GM21360 (cell line): Measurements from ENCODE around the gene SEC14L2.

Experiments
- ATAC-seq: cut with Tn5 transposase; IDR thresholded peaks from one replicate; pipeline ENCODE4 v1.9.1; 2021; ENCODE audit warnings: mild to moderate bottlenecking, moderate library complexity; ENCODE audit not compliant: unreplicated experiment

SEC14L2 gene

DNA sequence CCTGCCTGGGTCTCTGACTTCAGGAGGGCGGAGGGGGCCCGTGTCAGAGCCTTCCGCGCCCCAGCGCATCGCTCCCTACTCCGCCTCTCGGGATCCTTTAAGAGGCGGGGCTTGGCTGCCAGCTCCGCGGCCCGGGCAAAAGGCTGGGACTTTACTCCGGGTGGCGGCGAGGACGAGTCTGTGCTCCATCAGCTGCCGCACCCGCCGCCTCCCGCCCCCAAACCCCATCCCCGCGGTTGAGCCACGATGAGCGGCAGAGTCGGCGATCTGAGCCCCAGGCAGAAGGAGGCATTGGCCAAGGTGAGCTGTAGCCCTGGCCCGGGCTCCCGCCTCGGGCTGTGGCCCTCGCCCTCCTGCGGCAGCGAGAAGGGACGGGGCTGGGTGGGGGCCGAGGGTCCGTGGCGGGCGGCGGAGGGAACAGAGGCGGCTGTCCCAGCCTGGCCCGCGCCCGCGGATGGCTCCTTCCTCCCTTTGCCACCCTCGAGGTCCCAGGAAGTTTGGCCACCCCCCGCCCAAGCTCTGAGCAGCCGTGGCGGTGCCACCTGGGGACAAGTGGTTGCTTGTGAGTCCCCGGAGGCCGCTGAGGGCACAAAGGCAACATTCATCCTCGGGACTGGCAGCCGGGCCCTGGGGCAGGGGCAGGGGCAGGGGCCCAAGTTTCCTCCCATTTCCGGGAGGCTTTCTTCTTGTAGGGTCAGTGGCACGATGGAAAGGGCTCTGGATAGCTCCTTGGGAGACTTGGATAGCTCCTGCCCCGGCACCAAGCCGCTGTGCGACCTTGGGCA is at the start of gene SEC14L2:
Gene SEC14L2, plus strand, starts transcription at position 148 of the 785 bp plus-strand sequence. Its CDS starts 99 bp downstream, at position 247.
- ATAC-seq, result no peak

DNA sequence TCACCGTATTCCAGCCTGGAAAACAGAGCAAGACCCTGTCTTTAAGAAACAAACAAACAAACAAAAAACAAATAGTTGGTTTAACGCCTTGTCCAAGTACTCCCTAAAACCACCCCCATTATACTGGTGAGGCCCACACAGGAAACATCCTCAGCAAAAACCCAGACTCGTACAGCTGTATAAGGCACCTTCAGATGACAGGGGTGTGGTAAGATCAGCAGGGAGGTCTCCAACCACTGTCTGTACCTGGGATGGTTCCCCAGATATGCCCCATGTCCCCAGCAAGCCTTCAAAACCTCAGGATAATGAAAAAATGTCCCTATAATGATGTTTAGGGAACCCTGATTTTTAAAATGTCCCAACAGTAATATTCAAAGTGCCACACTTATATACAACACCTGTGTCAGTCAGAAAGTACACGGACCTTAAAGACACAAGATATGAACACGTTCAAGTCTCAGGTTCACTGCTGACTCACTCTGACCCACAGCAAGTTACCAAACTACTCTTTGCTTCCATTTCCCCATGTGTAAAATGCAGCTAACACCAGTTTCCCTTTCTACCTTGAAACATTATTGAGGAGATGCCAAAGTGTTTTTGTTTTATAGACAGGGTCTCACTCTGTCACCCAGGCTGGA is 49.4 kb upstream of the SEC14L2 start:
- no peak for ATAC-seq

GRCh38 chr22:30348404-30348803 is 48.4 kb upstream of the SEC14L2 start:
- ATAC-seq, result no peak

DNA sequence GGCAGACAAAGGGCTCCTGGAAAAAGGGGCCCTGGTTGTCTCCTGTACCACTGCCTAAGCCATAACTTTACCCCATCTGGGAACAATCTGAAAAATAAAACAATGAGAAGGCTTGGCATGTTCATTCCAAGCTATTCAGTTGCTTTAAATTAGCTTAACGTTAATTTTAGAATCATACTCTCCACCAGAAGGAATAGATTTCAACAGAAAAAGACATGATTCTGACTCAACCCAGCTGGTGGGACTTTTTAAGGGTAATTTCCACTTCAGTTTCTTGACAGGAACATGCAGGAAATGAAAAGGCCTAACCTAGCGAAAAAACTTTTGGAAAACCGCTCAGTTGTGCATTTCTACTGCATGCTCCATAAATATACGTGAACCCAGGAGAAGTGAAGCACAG is 48.0 kb upstream of the SEC14L2 start:
- no peak for ATAC-seq

GRCh38 chr22:30351226-30351625 is 45.6 kb upstream of the SEC14L2 start:
- ATAC-seq, result no peak

GRCh38 chr22:30354644-30355043 is 42.2 kb upstream of the SEC14L2 start:
- no peak for ATAC-seq

DNA sequence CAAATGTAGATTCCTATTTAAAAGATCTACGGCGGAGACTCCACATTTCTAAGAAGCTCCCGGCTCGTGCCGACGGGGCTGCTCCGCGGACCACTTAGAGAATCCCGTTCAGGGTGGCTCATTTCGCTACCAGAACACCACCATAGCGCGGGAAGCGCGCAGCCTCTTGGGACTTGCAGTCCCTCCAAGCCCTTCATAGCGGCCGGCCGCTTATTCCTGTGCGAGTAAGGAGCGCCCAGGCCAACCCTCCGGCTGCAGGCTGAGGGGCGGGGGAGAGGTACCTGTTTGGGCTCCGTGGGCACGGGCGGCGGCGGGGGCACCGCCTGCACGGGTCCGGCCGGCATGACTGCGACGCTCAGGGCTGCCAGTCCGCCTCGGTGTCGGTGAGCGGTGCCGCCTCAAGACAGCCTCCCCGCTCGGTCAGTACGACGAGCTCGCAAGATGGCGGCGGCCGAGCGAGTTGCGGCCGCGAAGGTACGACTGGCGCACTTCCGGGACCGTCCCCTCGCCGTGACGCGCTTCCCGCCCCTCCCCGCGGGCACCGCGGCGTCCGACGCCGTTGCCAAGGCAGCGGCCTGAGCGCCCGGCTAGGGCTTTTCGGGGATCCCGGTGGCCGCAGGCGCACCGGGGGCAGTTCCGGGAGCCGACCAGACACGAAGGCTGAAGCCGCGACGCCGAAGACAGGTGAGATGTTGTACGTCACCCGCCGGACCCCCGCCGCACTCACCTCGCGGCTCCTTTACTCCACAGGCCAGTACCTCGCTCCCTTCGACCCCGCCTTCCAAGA is 40.2 kb upstream of the SEC14L2 start, which contains the start of the genes CCDC157 and SF3A1:
Gene CCDC157, plus strand, starts transcription at position 559 of the 787 bp plus-strand sequence. CDS start 8,994 bp downstream, outside the sequence.
Gene SF3A1, minus strand, starts transcription at position 446 of the 787 bp plus-strand sequence. Its CDS starts 102 bp downstream, at position 344.
- ATAC-seq, result peak; percentile 90

DNA sequence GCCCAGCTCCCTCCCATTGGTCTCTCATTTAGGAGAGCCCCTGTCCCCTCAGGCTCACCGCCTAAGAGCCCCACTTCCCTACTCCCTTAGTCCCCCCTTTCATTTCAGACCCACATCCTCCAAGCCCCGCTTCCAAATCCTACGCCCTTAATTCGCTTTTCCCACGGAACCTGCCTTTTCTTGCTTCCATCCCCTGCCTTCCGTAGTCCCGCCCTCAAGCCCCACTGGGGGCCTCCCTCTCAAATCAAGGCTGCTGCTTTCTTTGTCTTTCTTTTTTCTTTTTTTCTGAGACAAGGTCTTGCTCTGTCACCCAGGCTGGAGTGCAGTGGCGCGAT is 39.6 kb upstream of the SEC14L2 start:
- no peak for ATAC-seq

DNA sequence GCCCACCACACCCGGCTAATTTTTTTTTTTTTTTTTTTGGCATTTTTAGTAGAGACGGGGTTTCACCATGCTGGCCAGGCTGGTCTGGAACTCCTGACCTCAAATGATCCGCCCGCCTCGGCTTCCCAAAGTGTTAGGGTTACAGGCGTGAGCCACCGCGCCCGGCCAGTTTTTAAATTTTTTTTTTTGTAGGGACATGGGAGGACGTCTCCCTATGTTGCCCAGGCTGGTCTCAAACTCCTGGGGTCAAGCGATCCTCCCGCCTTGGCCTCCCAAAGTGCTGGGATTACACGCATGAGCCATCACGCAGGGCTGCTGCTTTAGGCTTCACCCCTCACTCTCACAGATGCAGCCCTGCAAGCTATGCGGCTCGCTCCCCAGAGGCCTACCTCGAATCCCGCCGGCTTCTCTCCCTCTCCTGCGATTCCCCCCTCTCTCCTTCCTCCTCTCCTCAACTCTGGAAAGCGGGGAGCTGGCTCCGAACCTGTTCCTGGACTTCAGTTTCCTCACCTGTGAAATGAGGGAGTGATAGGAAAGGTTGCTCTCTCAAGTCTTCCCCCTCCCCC is 39.1 kb upstream of the SEC14L2 start:
- no peak for ATAC-seq

- ATAC-seq, result no peak
Observed at GRCh38 chr22:30358541-30358940, 38.3 kb upstream of the SEC14L2 start.

GRCh38 chr22:30361916-30362650 is 34.7 kb upstream of the SEC14L2 start:
- no peak for ATAC-seq

- no peak for ATAC-seq
Observed at GRCh38 chr22:30362651-30363281, 34.1 kb upstream of the SEC14L2 start.

- ATAC-seq, result no peak
Observed at GRCh38 chr22:30365891-30366290, 30.9 kb upstream of the SEC14L2 start.

DNA sequence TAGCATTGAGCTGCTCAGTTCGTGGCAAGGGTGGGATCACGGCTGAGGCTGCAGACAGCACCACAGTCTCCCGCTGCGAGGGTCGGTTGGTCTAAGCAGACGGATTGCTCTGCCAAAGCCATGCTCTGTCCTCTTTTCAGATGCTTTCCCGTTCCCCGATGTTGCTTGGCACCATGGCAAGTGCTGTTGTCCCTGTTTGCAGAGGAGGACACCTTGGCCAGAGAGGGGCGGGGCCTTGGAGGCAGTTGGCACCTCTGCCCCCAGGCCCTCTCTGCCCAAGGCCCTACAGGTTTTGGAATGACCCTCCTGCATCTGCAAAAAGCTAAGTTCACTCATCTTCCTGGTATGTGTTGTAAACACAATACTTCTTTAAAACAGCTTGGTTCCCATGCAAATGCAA is 28.4 kb upstream of the SEC14L2 start:
- ATAC-seq, result no peak

DNA sequence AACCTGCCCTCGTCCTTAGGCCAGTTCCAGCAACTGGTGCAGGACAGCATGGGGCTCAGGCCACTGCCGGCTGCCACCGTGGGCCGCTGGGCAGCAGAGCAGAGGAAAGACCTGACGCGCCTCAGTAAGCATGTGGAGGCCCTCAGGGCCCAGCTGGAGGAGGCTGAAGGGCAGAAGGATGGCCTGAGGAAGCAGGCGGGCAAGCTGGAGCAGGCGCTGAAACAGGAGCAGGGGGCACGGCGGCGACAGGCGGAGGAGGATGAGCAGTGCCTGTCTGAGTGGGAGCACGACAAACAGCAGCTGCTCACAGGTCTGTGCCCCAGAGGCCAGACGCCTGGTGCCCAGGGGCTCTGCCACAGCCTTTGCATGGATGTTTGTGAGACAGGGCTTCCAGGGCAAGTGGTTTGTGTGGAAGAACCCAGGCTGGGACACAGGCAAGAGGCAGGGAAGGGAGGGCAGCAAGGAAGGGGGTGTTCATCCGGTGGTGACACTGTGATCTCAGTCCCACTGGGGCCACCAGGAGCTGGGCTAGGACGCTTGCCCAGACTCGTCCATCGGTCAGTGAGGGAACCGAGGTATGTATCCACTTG is 26.1 kb upstream of the SEC14L2 start:
- ATAC-seq, result no peak

- ATAC-seq, result no peak
Observed at GRCh38 chr22:30371321-30371720, 25.5 kb upstream of the SEC14L2 start.

GRCh38 chr22:30371981-30372380 is 24.8 kb upstream of the SEC14L2 start:
- ATAC-seq, result no peak

GRCh38 chr22:30372915-30373314 is 23.9 kb upstream of the SEC14L2 start:
- ATAC-seq, result no peak
